Muscle layer of colon (tissue), 2 donors: ENCODE data around the gene RAC2.

ENCODE experiments used
- H3K27ac ChIP-seq: one replicate; pipeline ENCODE4 v1.7.0; 2013; ENCODE audit warnings: low read depth, mild to moderate bottlenecking, low read length, moderate library complexity
- H3K27me3 ChIP-seq, 2 donors: one replicate each; pipeline ENCODE4 v1.7.0; 2013; ENCODE audit warnings: low read length in 2 of 2, mild to moderate bottlenecking in 2 of 2; ENCODE audit not compliant: insufficient read depth in 2 of 2, control insufficient read depth in 1 of 2
- H3K36me3 ChIP-seq: one replicate; pipeline ENCODE4 v1.7.0; 2013; ENCODE audit warnings: mild to moderate bottlenecking, low read length; ENCODE audit not compliant: insufficient read depth
- H3K4me1 ChIP-seq: one replicate; pipeline ENCODE4 v1.7.0; 2013; ENCODE audit warnings: mild to moderate bottlenecking, low read length; ENCODE audit not compliant: insufficient read depth
- H3K4me3 ChIP-seq, 2 donors: one replicate each; pipeline ENCODE4 v1.7.0; 2013; ENCODE audit warnings: low read length in 2 of 2, low read depth in 1 of 2, mild to moderate bottlenecking in 1 of 2, moderate library complexity in 1 of 2
- H3K9ac ChIP-seq: one replicate; pipeline ENCODE4 v1.7.0; 2013; ENCODE audit warnings: low read length
- H3K9me3 ChIP-seq: one replicate; pipeline ENCODE4 v1.7.0; 2013; ENCODE audit warnings: mild to moderate bottlenecking, low read length
- donor health status: abdominal sarcoma.
- donor health status: Adenocarcinoma of cecum.

Gene RAC2

DNA sequence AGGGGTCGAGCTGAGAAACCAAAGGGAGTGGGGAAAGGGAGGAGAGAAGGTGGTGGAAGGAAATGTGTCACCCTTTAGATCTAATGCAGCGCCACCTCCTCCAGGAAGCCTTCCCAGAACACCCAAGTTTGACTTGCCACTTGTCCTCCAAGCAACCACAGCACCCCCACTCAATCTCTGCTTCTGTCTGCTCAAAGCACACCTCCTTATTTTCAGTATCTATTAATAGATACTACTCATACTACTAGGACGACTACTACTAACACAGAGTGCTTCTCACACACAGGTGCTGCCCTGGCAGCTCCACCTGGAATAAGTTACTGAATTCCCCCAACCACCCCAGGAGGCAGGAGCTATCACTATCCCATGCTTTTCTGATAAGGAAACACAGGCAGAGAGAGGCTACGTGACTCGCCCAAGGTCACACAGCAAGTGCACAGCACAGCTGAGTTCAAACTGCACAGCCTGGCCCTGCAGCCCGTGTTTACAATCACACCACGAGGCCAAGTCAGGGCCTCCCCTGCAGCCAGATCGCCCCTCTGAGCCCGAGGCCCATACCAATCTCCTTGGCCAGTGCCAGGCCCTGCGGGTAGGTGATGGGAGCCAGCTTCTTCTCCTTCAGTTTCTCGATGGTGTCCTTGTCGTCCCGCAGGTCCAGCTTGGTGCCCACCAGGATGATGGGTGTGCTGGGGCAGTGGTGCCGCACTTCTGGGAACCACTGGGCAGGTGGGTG, 13.2 kb downstream of the RAC2 start:
- Histone ChIP-seq H3K27ac (no peak overlapping the region), H3K9me3 (no peaks in the 10 kb centered on the region), H3K4me3 (no peak overlapping the region), H3K9ac (no peak overlapping the region), H3K36me3 (no peaks in the 10 kb centered on the region), H3K4me1 (peaks cover 5% of the 10 kb centered on the region), H3K27me3 (peaks cover 0 to 18% of the 10 kb centered on the region in 2 donors)

DNA sequence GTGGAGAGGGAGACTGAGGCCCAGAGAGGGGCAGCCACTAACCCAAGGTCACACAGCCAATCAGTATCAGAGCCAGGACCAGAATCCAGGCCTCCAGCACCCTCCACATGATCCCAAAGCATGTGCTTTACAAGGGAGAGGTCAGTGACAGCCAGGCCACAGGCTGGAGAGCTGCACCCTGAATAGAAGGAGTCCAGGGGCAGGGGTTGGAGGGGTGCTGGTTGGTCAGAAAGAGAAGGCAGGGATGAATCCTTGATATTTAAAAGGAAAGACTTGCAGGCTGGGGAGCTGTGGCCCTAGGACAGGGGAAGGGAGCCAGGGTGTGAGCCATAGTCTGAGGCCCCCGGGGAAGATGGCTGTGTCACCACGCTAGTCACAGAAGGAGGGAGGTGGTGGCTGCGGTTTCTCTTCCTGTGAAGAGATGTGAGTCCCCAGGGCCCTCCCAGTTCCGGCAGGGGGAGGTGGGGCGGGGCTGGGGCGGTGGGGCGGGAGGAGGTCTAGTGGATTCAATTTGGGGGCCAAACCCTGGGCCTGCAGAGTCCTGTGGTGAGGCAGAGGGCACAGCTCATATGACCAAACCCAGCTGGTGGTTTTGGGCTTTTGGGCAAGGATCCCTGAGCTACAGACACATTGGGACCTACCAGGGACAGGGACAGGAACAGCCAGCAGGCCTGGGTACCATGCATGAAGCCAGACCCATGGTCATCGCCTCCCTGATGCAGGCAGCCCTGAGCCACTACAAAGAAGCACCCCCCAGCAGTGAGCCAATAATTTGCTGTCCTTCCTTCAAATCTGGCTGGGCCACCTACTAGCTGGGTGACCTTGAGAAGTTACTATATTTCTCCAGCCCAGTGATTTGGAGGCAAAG, 14.0 kb downstream of the RAC2 start:
- no peak overlapping the region for H3K9ac ChIP-seq

DNA sequence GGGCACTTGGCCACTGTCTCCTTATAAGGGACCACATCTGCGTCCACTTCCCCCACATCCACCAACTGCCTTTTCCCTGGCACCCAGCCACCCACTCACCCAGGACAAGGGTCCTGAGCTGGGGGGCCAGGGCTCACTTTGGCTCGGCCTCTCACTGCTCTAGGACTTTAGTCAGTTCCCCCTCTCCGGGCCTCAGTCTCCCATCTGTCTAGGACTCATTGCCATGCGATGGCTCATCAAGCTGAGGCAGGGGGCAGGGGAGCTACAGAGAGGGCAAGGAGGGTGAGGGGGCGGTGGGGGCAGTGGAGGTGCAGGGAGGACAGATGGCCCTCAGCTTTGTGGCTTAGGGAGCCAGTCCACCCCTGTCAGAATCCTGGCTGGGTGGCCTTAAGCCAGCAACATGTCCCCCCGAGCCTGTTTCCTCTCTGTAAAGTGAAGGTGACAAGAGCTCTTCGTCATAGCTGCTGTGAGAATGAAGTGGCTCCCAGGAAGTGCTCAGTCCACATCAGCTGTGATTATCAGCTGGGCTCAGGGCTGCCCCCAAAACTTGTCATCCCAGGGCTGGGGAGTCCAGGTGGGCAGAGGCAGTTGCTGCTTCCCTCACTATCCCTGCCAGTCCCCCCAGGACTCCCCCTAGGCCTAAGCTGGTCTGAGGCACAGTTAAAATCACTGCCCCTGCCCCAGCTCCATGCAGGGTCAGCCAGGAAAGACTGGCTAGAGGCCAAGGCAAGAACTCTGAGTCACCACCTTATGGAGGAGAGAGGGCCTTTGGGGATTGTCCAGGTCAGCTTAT, 14.9 kb downstream of the RAC2 start:
- no peaks in the 10 kb centered on the region for H3K36me3 ChIP-seq
- no peaks in the 10 kb centered on the region for H3K9me3 ChIP-seq
- no peak overlapping the region for H3K9ac ChIP-seq
- H3K4me1 ChIP-seq, result peaks cover 5% of the 10 kb centered on the region
- H3K27ac ChIP-seq, result no peak overlapping the region
- peaks cover 0 to 11% of the 10 kb centered on the region in 2 donors for H3K27me3 ChIP-seq
- H3K4me3 ChIP-seq, result no peak overlapping the region

More for the DNA sequence above, 14.0 kb downstream of the RAC2 start:
- Histone ChIP-seq H3K9me3 (no peaks in the 10 kb centered on the region), H3K27me3 (peaks cover 0 to 11% of the 10 kb centered on the region in 2 donors), H3K4me3 (no peak overlapping the region), H3K4me1 (peaks cover 5% of the 10 kb centered on the region), H3K27ac (no peak overlapping the region), H3K36me3 (no peaks in the 10 kb centered on the region)

DNA sequence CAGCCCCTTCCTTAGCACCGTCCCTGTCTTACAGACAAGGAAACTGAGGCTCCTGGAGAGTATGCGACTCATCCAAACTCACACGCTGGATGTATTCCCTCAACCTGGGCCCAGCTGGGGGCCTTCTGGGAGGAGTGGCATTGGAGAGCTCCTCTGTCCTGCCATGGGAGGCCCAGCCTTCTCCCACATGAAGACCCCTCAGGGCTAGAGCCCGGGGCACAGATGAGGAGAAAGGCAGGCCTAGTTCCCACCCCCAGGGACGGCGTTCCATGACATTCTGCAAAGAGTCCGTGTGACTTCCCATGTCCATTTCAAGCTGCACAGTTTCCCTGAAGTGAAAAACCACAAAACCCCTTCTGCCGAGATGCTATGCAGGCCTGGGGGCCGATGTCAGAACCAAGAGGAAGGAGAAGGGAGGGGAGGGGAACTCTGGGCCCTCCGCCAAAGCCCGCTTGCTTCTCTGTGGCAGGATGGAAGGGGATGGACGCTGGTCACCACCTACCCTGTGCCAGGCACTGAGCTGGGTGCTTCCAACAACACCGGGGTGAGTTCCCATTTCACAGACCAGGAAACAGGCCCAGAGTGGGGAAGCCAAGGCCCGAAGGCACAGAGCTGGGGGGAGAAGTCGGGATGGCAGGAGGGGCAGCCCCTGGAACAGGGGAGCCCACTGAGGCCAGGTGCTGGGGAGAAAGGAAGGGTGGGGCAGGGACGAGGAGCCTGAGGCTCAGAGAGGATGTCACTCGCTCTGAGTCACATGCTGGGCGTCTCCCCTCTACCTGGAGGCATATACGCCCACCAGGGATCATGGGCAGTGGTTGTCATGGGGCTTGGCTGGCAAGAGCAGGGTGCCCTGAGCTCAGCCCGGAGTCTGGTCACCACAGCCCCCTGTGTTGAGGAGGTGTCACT, 15.7 kb downstream of the RAC2 start:
- Histone ChIP-seq H3K9ac (no peak overlapping the region), H3K9me3 (no peaks in the 10 kb centered on the region), H3K27ac (no peak overlapping the region), H3K4me3 (no peak overlapping the region), H3K36me3 (no peaks in the 10 kb centered on the region), H3K4me1 (peaks cover 5% of the 10 kb centered on the region), H3K27me3 (peaks cover 0 to 8% of the 10 kb centered on the region in 2 donors)

DNA sequence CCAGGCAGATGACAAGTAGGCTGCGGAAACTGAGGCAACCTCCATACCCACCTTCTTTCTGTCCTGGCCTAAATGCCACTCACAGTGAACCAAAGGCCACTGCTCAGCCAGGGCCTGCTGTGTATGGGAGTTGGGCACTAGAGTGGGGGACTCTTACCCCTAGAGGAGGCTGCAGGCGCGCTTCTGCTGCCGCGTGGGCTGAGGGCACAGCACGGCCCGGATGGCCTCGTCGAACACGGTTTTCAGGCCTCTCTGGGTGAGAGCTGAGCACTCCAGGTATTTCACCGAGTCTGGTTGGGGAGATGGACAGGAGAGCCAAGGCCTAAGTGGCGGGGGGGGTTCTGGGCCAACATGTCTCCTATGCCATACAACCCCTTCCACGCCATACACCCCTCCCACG, 17.6 kb downstream of the RAC2 start:
- peaks cover 0 to 2% of the 10 kb centered on the region in 2 donors for H3K27me3 ChIP-seq
- no peaks in the 10 kb centered on the region for H3K36me3 ChIP-seq
- no peaks in the 10 kb centered on the region for H3K9me3 ChIP-seq
- H3K9ac ChIP-seq, result no peak overlapping the region
- no peak overlapping the region for H3K4me3 ChIP-seq
- no peak overlapping the region for H3K27ac ChIP-seq
- H3K4me1 ChIP-seq, result peaks cover 5% of the 10 kb centered on the region

DNA sequence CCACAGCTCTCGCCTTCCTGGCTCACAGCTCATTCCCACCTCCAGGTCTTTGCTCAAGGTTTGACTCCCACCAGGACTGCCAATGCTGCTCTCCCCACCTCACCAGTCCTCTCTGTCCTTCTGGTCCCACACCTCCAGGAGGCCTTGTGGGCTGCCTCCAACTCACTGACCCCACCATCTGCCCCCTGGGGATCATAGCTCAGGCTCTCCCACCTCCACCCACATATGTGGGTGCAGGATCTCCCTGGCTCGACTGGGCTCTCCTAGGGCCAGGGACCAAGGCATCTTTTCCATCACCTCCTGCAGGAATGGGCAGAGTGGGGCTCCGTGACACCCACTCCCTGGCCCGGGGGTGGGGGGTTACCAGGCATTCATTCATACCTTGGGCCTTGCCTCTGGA, 18.0 kb downstream of the RAC2 start:
- Histone ChIP-seq H3K36me3 (no peaks in the 10 kb centered on the region), H3K4me1 (peaks cover 5% of the 10 kb centered on the region), H3K9me3 (no peaks in the 10 kb centered on the region), H3K4me3 (no peak overlapping the region), H3K27me3 (peaks cover 0 to under 1% of the 10 kb centered on the region in 2 donors), H3K27ac (no peak overlapping the region), H3K9ac (no peak overlapping the region)

DNA sequence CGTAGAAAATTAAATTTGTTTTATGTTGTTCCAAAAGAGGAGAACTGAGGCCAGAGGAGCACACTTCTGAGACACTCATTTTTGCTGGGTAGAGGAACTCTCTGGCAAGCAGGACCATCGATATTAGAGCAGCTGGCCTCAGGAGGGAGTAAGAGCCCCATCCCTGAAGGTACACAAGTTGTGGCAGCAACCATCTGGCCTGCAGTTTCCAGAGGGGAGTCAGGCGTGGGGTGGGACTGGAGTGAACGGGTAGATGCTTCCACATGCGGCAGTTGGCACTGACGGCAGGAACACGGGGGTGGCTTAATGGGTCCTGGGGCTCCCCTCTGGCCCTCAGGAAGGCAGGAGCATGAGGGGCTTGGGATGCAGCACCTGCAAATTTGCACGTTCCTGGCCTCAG, 18.6 kb downstream of the RAC2 start:
- Histone ChIP-seq H3K27ac (no peak overlapping the region), H3K27me3 (peaks cover 0 to 5% of the 10 kb centered on the region in 2 donors), H3K9me3 (no peaks in the 10 kb centered on the region), H3K9ac (no peak overlapping the region), H3K4me3 (no peak overlapping the region), H3K36me3 (no peaks in the 10 kb centered on the region), H3K4me1 (peaks cover 5% of the 10 kb centered on the region)

DNA sequence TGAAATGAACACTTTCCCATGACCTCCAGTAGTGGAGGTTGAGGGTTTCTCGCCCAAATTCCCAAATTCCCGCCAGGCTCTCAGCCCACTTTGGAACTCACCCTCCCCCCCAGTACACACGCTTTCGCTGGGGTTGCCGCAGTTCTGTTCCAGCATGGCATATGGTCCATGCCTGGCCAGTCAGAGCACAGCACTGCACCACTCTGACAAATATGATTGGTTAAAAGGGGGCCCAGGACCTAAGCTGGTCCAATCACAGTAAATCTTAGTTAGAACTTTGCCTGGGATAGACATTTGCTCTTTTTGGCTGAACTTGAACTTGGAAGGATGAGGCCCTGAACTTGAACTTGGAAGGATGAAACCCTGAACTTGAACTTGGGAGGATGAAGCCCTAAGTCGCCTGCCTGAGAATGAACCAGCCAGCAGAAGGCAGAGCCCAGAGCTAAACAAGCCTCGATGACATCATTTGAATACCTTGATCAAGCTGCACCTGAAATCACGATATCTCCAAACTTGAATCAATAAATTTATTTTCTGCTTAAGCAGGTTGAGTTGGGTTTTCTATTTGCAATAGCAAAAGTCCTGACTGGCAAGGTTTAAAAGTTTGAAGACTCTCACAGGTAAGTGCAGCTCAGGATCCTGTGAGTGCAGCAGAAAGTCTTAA, 19.2 kb downstream of the RAC2 start:
- Histone ChIP-seq H3K27me3 (peaks cover 0 to 5% of the 10 kb centered on the region in 2 donors), H3K4me3 (no peak overlapping the region), H3K9ac (no peak overlapping the region), H3K9me3 (no peaks in the 10 kb centered on the region), H3K4me1 (peaks cover 5% of the 10 kb centered on the region), H3K27ac (no peak overlapping the region), H3K36me3 (no peaks in the 10 kb centered on the region)

DNA sequence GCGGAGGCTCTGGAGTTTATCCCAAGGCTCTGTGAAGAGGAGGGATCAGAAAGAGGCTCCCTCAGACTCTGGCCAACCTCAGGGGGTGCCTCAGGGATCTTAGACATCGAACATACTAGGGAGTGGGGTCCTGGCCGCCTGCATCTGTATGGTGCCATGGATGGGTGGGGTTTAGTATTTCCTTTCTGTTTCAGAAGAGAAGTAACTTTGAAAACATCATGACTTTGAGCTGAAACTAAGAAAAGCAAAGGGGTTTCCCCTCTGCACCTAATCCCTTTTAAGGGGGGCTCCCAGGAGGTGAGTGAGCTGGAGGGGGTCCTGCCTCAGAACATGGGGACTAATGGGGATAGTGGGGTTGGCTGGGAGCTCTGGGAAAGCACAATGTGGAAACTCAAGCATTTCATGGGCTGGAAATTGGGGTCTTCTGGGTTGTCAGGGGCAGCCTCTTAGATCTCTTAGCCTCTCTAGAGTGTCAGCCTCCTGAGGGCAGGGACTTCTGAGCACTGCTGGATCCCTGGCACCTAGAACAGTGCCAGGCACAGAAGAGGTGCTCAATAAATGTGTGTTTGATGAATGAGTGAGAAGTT, 20.0 kb downstream of the RAC2 start:
- no peaks in the 10 kb centered on the region for H3K36me3 ChIP-seq
- H3K27ac ChIP-seq, result no peak overlapping the region

DNA sequence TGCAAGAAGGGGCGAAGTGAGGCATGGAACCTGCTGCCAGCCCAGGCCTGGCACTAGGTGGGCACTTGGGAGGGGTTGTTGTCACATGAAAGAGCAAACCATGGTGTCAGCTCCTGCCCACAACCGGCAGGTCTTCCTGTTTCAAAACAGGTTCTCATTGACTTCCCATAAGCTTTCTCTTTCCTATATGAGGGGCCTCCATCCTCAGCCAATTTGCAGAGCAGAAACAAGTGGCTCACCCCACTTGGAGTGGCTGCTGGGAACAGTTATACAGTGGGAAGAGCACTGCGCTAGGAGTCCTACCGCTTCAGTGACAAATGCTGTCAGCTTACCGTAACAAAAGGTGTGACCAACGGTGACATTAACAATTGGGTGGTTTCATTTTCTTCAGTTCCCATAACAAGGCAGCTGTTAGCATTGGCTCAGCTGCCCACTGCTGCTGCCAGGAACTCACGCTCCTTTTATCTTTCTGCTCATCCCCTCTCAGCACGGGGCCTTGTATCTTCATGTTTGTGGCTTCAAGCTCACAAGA, 21.6 kb downstream of the RAC2 start:
- no peak overlapping the region for H3K4me3 ChIP-seq
- no peaks in the 10 kb centered on the region for H3K9me3 ChIP-seq
- H3K4me1 ChIP-seq, result no peaks in the 10 kb centered on the region
- no peak overlapping the region for H3K9ac ChIP-seq
- H3K27ac ChIP-seq, result no peak overlapping the region
- H3K27me3 ChIP-seq, result peaks cover 0 to 5% of the 10 kb centered on the region in 2 donors
- no peaks in the 10 kb centered on the region for H3K36me3 ChIP-seq

More for the DNA sequence above, 20.0 kb downstream of the RAC2 start:
- H3K9ac ChIP-seq, result no peak overlapping the region
- H3K9me3 ChIP-seq, result no peaks in the 10 kb centered on the region
- H3K4me1 ChIP-seq, result no peaks in the 10 kb centered on the region
- peaks cover 0 to 5% of the 10 kb centered on the region in 2 donors for H3K27me3 ChIP-seq
- no peak overlapping the region for H3K4me3 ChIP-seq
